ENCODE results near the gene SLC37A3.
"Not testable (repeated sequence)": the region's sequence is repeated elsewhere in the genome, so short reads cannot be mapped to it uniquely, and the experiment has no call there.

Gene SLC37A3

GRCh38 chr7:140417456-140418155 is 19.3 kb upstream of the SLC37A3 start:
- no peak for TF ChIP-seq CTCF (IDR thresholded peaks at IDR 0.05; ENCODE audit: control insufficient read depth, insufficient read depth, low read depth, low read length, missing control alignments)
- no peak overlapping the region for H3K4me3 ChIP-seq (ENCODE audit: control insufficient read depth, low read depth, low read length)
- no peak for DNase-seq (ENCODE audit: low read depth)

- DNase-seq (ENCODE audit: low read depth), result no peak
- no peak for TF ChIP-seq CTCF (IDR thresholded peaks at IDR 0.05; ENCODE audit: control insufficient read depth, insufficient read depth, low read depth, low read length, missing control alignments)
- no peak overlapping the region for H3K4me3 ChIP-seq (ENCODE audit: control insufficient read depth, low read depth, low read length)
Observed at GRCh38 chr7:140416560-140416959, 18.2 kb upstream of the SLC37A3 start.

GRCh38 chr7:140415816-140416215 is 17.5 kb upstream of the SLC37A3 start:
- H3K4me3 ChIP-seq (ENCODE audit: control insufficient read depth, low read depth, low read length); DNase-seq (ENCODE audit: low read depth): not testable (repeated sequence)

GRCh38 chr7:140415361-140415760 is 17.0 kb upstream of the SLC37A3 start:
- no peak for TF ChIP-seq CTCF (IDR thresholded peaks at IDR 0.05; ENCODE audit: control insufficient read depth, insufficient read depth, low read depth, low read length, missing control alignments)
- DNase-seq (ENCODE audit: low read depth), result no peak
- no peak overlapping the region for H3K4me3 ChIP-seq (ENCODE audit: control insufficient read depth, low read depth, low read length)

- no peak for TF ChIP-seq CTCF (IDR thresholded peaks at IDR 0.05; ENCODE audit: control insufficient read depth, insufficient read depth, low read depth, low read length, missing control alignments)
- H3K4me3 ChIP-seq (ENCODE audit: control insufficient read depth, low read depth, low read length), result no peak overlapping the region
- no peak for DNase-seq (ENCODE audit: low read depth)
Observed at GRCh38 chr7:140404565-140405065, 6.3 kb upstream of the SLC37A3 start.

GRCh38 chr7:140403878-140404564 is 5.7 kb upstream of the SLC37A3 start, which contains the start of gene RAB19:
TSS of gene RAB19 (plus strand) at chr7:140404058. CDS start at chr7:140407647, 3,589 bp downstream.
- no peak for DNase-seq (ENCODE audit: low read depth)
- no peak for TF ChIP-seq CTCF (IDR thresholded peaks at IDR 0.05; ENCODE audit: control insufficient read depth, insufficient read depth, low read depth, low read length, missing control alignments)
- H3K4me3 ChIP-seq (ENCODE audit: control insufficient read depth, low read depth, low read length), result no peak within 1 kb of the TSS

GRCh38 chr7:140402178-140402835 is 4.0 kb upstream of the SLC37A3 start:
- TF ChIP-seq CTCF (IDR thresholded peaks at IDR 0.05; ENCODE audit: control insufficient read depth, insufficient read depth, low read depth, low read length, missing control alignments), result no peak
- DNase-seq (ENCODE audit: low read depth), result peak; percentile 42
- no peak overlapping the region for H3K4me3 ChIP-seq (ENCODE audit: control insufficient read depth, low read depth, low read length)
